ENCODE results near the gene MOK. TPM values are rescaled to one million over a fixed set of nuclear protein-coding genes. Genes with fewer than 3 reads are reported as not detected.

MOK gene
- total RNA-seq, 1 experiment from 2014 or later = 2.8 TPM

- Histone ChIP-seq H2AFZ (ENCODE audit: low read length) (no peak overlapping the region), H4K8ac (replicated peaks; ENCODE audit: insufficient read length, low read depth, low read length) (no peak overlapping the region), H3K9me3 (ENCODE audit: control insufficient read depth, low read depth, low read length) (no peaks in the 10 kb centered on the region), H2BK120ac (ENCODE audit: low read depth, low read length, poor library complexity, severe bottlenecking) (no peak overlapping the region), H3K27me3 (ENCODE audit: insufficient read depth, low read length) (no peaks in the 10 kb centered on the region), H3K79me2 (ENCODE audit: insufficient read depth, low read length) (no peaks in the 10 kb centered on the region; the same call in 1 of the 2 replicates), H4K20me1 (ENCODE audit: control insufficient read depth, insufficient read depth, insufficient read length) (no peaks in the 10 kb centered on the region), H4K91ac (ENCODE audit: insufficient read length, low read depth, low read length) (no peak overlapping the region), H3K23ac (ENCODE audit: insufficient read length, low read depth, low read length) (no peak overlapping the region), H3T11ph (ENCODE audit: low read length) (no peak overlapping the region), H3K18ac (ENCODE audit: insufficient read length, low read depth, low read length) (no peak overlapping the region), H2BK20ac (ENCODE audit: low read depth, low read length, poor library complexity, severe bottlenecking) (no peak overlapping the region), H3K4ac (ENCODE audit: low read depth, low read length) (no peak overlapping the region), H3K4me2 (ENCODE audit: insufficient read depth, insufficient read length, low read length) (no peak overlapping the region), H3K27ac (ENCODE audit: insufficient read length, low read depth, low read length) (no peak overlapping the region), H2BK12ac (ENCODE audit: insufficient read length, low read depth, low read length) (no peak overlapping the region), H2BK5ac (ENCODE audit: insufficient read length, low read length) (no peak overlapping the region), H4K5ac (ENCODE audit: insufficient read length, low read depth, low read length) (no peak overlapping the region), H3K4me1 (ENCODE audit: insufficient read depth, low read length) (peaks cover 4% of the 10 kb centered on the region; the same call in 1 of the 2 replicates), H3K9ac (ENCODE audit: extremely low read depth, insufficient read length, low read length) (no peak overlapping the region), H3K79me1 (ENCODE audit: insufficient read depth, low read depth, low read length, poor library complexity, severe bottlenecking) (peaks cover 4% of the 10 kb centered on the region), H2BK15ac (ENCODE audit: low read depth, low read length) (no peak overlapping the region), H2AK5ac (ENCODE audit: insufficient read length, low read length) (no peak overlapping the region), H3K23me2 (ENCODE audit: insufficient read length, low read depth, low read length, poor library complexity, severe bottlenecking) (no peaks in the 10 kb centered on the region), H3K14ac (ENCODE audit: insufficient read depth, low read length) (no peak overlapping the region), H3K56ac (ENCODE audit: insufficient read length, low read depth, low read length) (no peak overlapping the region)
- H3K27me3 Mint-ChIP-seq (ENCODE audit: low read depth) = no peaks in the 10 kb centered on the region
- no peak overlapping the region for H3K4me3 Mint-ChIP-seq
- no peak for TF ChIP-seq CTCF (conservative IDR thresholded peaks at IDR 0.05)
- peaks cover 27 to 28% of the 10 kb centered on the region in 2 experiments for H3K4me1 Mint-ChIP-seq
- DNase-seq = no peak
- no peaks in the 10 kb centered on the region for H3K9me3 Mint-ChIP-seq
- peaks cover 9 to 40% (median 29%) of the 10 kb centered on the region in 3 experiments; a peak in 6 of 7 replicates for H3K36me3 Mint-ChIP-seq (ENCODE audit: insufficient read depth in 1 of 3, low read depth in 3 of 3)
- WGBS (ENCODE audit: extremely low coverage, insufficient read length, low lambda C conversion rate) = no CpG with 5 or more reads among the region's 1 CpG
- H3K27ac Mint-ChIP-seq = no peak overlapping the region
These were observed 109.5 kb downstream of the MOK start for GRCh38 chr14:102195446-102195845.

All from H9 (cell line).